GM10248 (cell line): ENCODE data around the gene NFIB.

ENCODE experiments used
- CTCF ChIA-PET: fragments of 300-600 bp; sonication (Branson Sonifier 250); formaldehyde crosslinking; extraction: SDS; loops from one replicate; lab custom pipeline; 2021; ENCODE audit warnings: antibody characterized with exemption; lab: Yijun Ruan, JAX
- POLR2A ChIA-PET: fragments of 350-650 bp; sonication (Branson Sonifier 250); formaldehyde crosslinking; extraction: SDS; loops from one replicate; lab custom pipeline; 2020; ENCODE audit warnings: antibody characterized with exemption; lab: Yijun Ruan, JAX
- DNase-seq: peaks from one replicate; pipeline ENCODE4 v3.0.0; 2012; ENCODE audit errors: extremely low spot score
- CTCF ChIP-seq: IDR thresholded peaks from 2 replicates; pipeline ENCODE4 v1.5.1; 2012; ENCODE audit warnings: mild to moderate bottlenecking, low read depth; ENCODE audit errors: extremely low read depth, missing control alignments, control extremely low read depth

The NFIB gene

GRCh38 chr9:14061936-14062585 is 251.9 kb downstream of the NFIB start:
- ChIA-PET CTCF (no interaction called here), POLR2A (no interaction called here)
- no peak for TF ChIP-seq CTCF
- DNase-seq, result no peak

- no peak for TF ChIP-seq CTCF
- CTCF ChIA-PET, result no interaction called here
- POLR2A ChIA-PET, result no interaction called here
- no peak for DNase-seq
Measured at GRCh38 chr9:14058325-14058688, 255.6 kb downstream of the NFIB start.

GRCh38 chr9:14057368-14058324 is 256.3 kb downstream of the NFIB start:
- TF ChIP-seq CTCF, result no peak
- ChIA-PET POLR2A (no interaction called here), CTCF (no interaction called here)
- no peak for DNase-seq

GRCh38 chr9:14056316-14056861 is 257.6 kb downstream of the NFIB start:
- ChIA-PET POLR2A (no interaction called here), CTCF (interaction anchor here (1.2 kb wide), 1 partner anchor 18 kb away, joined by 3 read pairs; no protein-coding TSS in a partner anchor)
- TF ChIP-seq CTCF, result no peak
- DNase-seq, result no peak

- POLR2A ChIA-PET, result no interaction called here
- no peak for DNase-seq
- CTCF ChIA-PET, result interaction anchor here (1.2 to 1.3 kb wide), 2 partner anchors 15 to 16 kb away, joined by 3 read pairs; no protein-coding TSS in a partner anchor
- no peak for TF ChIP-seq CTCF
Measured at GRCh38 chr9:14054096-14054495, 259.8 kb downstream of the NFIB start.

GRCh38 chr9:14052359-14052758 is 261.6 kb downstream of the NFIB start:
- no peak for TF ChIP-seq CTCF
- no peak for DNase-seq
- ChIA-PET POLR2A (no interaction called here), CTCF (no interaction called here)
